ENCODE results near the gene ZNF260. TPM values are rescaled to one million over a fixed set of nuclear protein-coding genes. Genes with fewer than 3 reads are reported as not detected.

The ZNF260 gene
- total RNA-seq, 4 donors from 2014 or later, result 5.1 to 24.4 (median 14.4) TPM

- H3K4me3 ChIP-seq, result peak overlapping the region; percentile 79
- peaks cover 15% of the 10 kb centered on the region for H3K4me1 ChIP-seq
- no peaks in the 10 kb centered on the region for H3K27me3 ChIP-seq
- TF ChIP-seq, protein P1, sequence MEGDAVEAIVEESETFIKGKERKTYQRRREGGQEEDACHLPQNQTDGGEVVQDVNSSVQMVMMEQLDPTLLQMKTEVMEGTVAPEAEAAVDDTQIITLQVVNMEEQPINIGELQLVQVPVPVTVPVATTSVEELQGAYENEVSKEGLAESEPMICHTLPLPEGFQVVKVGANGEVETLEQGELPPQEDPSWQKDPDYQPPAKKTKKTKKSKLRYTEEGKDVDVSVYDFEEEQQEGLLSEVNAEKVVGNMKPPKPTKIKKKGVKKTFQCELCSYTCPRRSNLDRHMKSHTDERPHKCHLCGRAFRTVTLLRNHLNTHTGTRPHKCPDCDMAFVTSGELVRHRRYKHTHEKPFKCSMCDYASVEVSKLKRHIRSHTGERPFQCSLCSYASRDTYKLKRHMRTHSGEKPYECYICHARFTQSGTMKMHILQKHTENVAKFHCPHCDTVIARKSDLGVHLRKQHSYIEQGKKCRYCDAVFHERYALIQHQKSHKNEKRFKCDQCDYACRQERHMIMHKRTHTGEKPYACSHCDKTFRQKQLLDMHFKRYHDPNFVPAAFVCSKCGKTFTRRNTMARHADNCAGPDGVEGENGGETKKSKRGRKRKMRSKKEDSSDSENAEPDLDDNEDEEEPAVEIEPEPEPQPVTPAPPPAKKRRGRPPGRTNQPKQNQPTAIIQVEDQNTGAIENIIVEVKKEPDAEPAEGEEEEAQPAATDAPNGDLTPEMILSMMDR (IDR thresholded peaks at IDR 0.05), result no peak
- no peak for TF ChIP-seq POLR2A (IDR thresholded peaks at IDR 0.05)
- TF ChIP-seq EP300 (IDR thresholded peaks at IDR 0.05), result no peak
- TF ChIP-seq POLR2AphosphoS5 (IDR thresholded peaks at IDR 0.05), result no peak
- WGBS, result 4% methylated on average over 15 of the region's 15 CpGs
- H3K9me3 ChIP-seq, result no peaks in the 10 kb centered on the region
- H3K36me3 ChIP-seq, result no peaks in the 10 kb centered on the region
- DNase-seq (ENCODE audit: low spot score in 2 of 2), result peak in 1 of 2 donors; percentile 81
- peak overlapping the region; percentile 92 for H3K27ac ChIP-seq
Observed at GRCh38 chr19:36489920-36490415, 38.1 kb downstream of the ZNF260 start.

DNA sequence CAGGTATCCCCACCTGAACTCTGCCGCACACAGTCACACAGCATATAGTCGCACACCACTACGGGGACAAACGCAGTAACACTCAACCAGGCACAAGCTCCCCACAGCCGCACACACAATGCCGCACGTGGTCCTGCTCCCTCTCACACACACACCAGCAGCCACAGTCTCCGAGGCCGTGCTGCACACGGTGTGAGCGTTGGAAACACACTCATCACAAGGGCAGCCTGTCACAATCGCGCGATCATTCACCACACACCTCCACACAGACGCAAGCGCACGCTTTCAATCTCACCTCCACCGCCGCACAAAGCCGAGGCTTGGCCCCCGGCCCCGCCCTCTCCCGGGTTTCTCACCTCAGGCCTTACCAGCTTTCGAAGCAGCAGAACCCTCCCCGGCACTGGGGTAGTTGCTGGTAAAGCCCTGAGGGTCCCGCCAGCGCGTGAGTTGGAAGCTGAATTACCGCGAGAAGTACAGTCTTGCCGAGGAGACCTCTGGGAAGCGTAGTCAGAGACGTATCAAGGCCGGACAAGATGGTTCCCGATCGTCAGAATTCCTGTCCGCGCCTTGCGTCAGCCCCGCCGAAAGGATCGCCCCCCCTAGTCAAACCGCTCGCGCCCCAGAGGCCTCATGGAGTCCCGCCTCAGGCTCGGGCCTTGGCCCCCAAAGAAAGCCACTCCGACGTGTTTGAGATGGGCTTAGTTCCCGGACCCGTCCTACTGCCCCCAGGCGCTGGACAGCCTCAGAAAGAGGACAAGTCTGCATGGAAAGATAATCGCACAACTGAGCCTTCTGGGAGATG, 38.8 kb downstream of the ZNF260 start, which contains the start of gene ZNF566:
ZNF566 (minus strand) TSS at position 444 of the 802 bp plus-strand sequence. CDS start 13,004 bp downstream, outside the sequence.
- Histone ChIP-seq H3K27ac (peak within 1 kb of the TSS; percentile 92), H3K27me3 (no peaks in the 10 kb centered on the region), H3K4me1 (peaks cover 15% of the 10 kb centered on the region), H3K9me3 (no peaks in the 10 kb centered on the region), H3K4me3 (peak within 1 kb of the TSS; percentile 79), H3K36me3 (no peaks in the 10 kb centered on the region)
- DNase-seq (ENCODE audit: low spot score in 2 of 2), result peak; percentile 92 to 95
- under 1% methylated on average over 27 of the region's 53 CpGs for WGBS
- TF ChIP-seq EP300 (IDR thresholded peaks at IDR 0.05), result no peak
- TF ChIP-seq POLR2A (IDR thresholded peaks at IDR 0.05), result peak in 1 of 2 donors; percentile 47
- peak in 1 of 3 donors; percentile 50 for TF ChIP-seq POLR2AphosphoS5 (IDR thresholded peaks at IDR 0.05)
- TF ChIP-seq, protein P1 (IDR thresholded peaks at IDR 0.05), result no peak

GRCh38 chr19:36488846-36489117, 39.3 kb downstream of the ZNF260 start:
- no peak for DNase-seq (ENCODE audit: low spot score in 2 of 2)
- no peaks in the 10 kb centered on the region for H3K27me3 ChIP-seq
- H3K4me3 ChIP-seq, result peak overlapping the region; percentile 79
- no peaks in the 10 kb centered on the region for H3K9me3 ChIP-seq
- no peaks in the 10 kb centered on the region for H3K36me3 ChIP-seq
- TF ChIP-seq POLR2A (IDR thresholded peaks at IDR 0.05) (no peak), POLR2AphosphoS5 (IDR thresholded peaks at IDR 0.05) (no peak), EP300 (IDR thresholded peaks at IDR 0.05) (no peak)
- TF ChIP-seq, protein P1 (IDR thresholded peaks at IDR 0.05), result no peak
- H3K4me1 ChIP-seq, result peaks cover 15% of the 10 kb centered on the region
- WGBS, result 1% methylated on average over 11 of the region's 11 CpGs
- peak overlapping the region; percentile 92 for H3K27ac ChIP-seq

DNA sequence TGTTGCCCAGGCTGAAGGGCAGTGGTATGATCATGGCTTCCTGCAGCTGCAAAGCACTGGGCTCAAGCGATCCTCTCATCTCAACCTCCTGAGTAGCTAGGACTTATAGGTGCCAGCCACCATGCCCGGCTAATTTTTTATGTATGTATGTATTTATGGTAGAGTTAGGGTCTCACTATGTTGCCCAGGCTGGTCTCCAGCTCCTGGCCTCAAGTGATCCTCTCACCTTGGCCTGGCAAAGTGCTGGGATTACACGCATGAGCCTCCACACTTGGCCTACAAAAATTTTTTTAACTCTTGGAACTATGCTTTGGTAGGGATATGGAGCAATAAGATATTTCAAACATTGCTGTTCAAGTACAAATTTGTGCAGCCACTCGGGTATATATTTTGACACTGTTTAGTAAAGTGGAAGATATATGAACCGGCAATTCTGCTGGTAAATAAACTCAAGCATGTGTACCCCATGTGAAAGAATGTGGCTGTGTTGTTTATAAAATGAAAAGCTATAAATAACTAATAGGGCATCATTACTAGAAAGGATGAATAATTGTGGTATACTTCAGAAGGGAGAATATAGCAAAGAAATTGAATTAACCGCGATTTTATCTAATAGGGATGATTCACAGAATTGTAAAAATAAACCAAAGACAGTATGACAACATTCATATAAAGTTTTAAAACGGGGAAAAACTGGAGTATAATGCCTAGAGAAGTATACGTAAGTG, 39.8 kb downstream of the ZNF260 start:
- 44% methylated on average over 9 of the region's 9 CpGs for WGBS
- TF ChIP-seq POLR2A (IDR thresholded peaks at IDR 0.05) (no peak), EP300 (IDR thresholded peaks at IDR 0.05) (no peak), POLR2AphosphoS5 (IDR thresholded peaks at IDR 0.05) (no peak)
- TF ChIP-seq, protein P1 (IDR thresholded peaks at IDR 0.05), result no peak
- H3K27me3 ChIP-seq, result no peaks in the 10 kb centered on the region
- H3K4me3 ChIP-seq, result peak overlapping the region; percentile 79
- H3K9me3 ChIP-seq, result no peaks in the 10 kb centered on the region
- H3K36me3 ChIP-seq, result no peaks in the 10 kb centered on the region
- peaks cover 15% of the 10 kb centered on the region for H3K4me1 ChIP-seq
- H3K27ac ChIP-seq, result peak overlapping the region; percentile 92
- DNase-seq (ENCODE audit: low spot score in 2 of 2), result no peak

- no peak for TF ChIP-seq POLR2A (IDR thresholded peaks at IDR 0.05)
- TF ChIP-seq, protein P1 (IDR thresholded peaks at IDR 0.05), result no peak
- TF ChIP-seq POLR2AphosphoS5 (IDR thresholded peaks at IDR 0.05), result no peak
- H3K27me3 ChIP-seq, result no peaks in the 10 kb centered on the region
- no peak for DNase-seq (ENCODE audit: low spot score in 2 of 2)
- no peak overlapping the region for H3K4me3 ChIP-seq
- peaks cover 8% of the 10 kb centered on the region for H3K4me1 ChIP-seq
- WGBS, result 95% methylated on average over 6 of the region's 6 CpGs
- H3K27ac ChIP-seq, result no peak overlapping the region
- peaks cover 3% of the 10 kb centered on the region for H3K36me3 ChIP-seq
- no peaks in the 10 kb centered on the region for H3K9me3 ChIP-seq
Observed at GRCh38 chr19:36483653-36484052, 44.4 kb downstream of the ZNF260 start.
